HEK293 (cell line): ENCODE measurements around the gene ITSN1.
"Not testable (repeated sequence)": the region's sequence is repeated elsewhere in the genome, so short reads cannot be mapped to it uniquely, and the experiment has no call there.

Source experiments
- CTCF ChIP-seq: fragments of 450-650 bp; formaldehyde crosslinking; IDR thresholded peaks from 2 replicates; pipeline ENCODE4 v1.5.1; 2016; ENCODE audit warnings: missing biosample characterization, missing genetic modification characterization
- REPIN1 ChIP-seq: fragments of 450-650 bp; formaldehyde crosslinking; IDR thresholded peaks from 2 replicates; pipeline ENCODE4 v1.5.1; 2017; ENCODE audit warnings: missing biosample characterization, missing genetic modification characterization, low read depth
- TCF7L2 ChIP-seq: IDR thresholded peaks from 2 replicates; pipeline ENCODE4 v1.6.1; 2011; ENCODE audit warnings: low read depth, mild to moderate bottlenecking, inconsistent platforms, low read length, moderate library complexity, borderline replicate concordance
- YY1 ChIP-seq: fragments of 450-650 bp; formaldehyde crosslinking; IDR thresholded peaks from 2 replicates; pipeline ENCODE4 v1.5.1; 2018; ENCODE audit warnings: missing biosample characterization, missing genetic modification characterization
- ZBTB26 ChIP-seq: fragments of 450-650 bp; formaldehyde crosslinking; optimal IDR thresholded peaks from 2 replicates; pipeline ENCODE3; 2016; ENCODE audit warnings: missing biosample characterization, mild to moderate bottlenecking, missing genetic modification characterization
- ZBTB7A ChIP-seq: fragments of 450-650 bp; formaldehyde crosslinking; IDR thresholded peaks from 2 replicates; pipeline ENCODE4 v1.5.1; 2016; ENCODE audit warnings: low read depth, missing biosample characterization, missing genetic modification characterization
- ZNF16 ChIP-seq: fragments of 450-650 bp; formaldehyde crosslinking; IDR thresholded peaks from 2 replicates; pipeline ENCODE4 v1.5.1; 2016; ENCODE audit warnings: low read depth, missing biosample characterization, missing genetic modification characterization

DNA sequence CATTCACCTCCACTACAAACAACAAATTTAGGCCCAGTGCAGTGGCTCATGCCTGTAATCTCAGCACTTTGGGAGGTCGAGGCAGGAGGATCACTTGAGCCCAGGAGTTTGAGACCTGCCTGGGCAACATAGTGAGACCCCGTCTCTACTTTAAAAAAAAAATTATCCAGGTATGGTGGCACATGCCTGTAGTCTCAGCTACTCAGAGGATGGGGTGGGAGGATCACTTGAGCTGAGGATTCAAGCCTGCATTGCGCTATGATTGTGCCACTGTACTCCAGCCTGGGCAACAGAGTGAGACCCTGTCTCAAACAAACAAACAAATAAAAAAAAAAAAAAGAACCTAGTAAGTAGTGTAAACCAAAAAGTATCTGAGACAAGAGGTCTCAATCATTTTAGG, 86.8 kb downstream of the ITSN1 start:
- not testable (repeated sequence) for TF ChIP-seq TCF7L2; CTCF (tag by site-specific recombination); ZBTB26; REPIN1 (tag by site-specific recombination); ZBTB7A (tag by site-specific recombination); ZNF16; YY1 (tag by site-specific recombination)
